Activated CD4-positive, CD25-positive, alpha-beta regulatory T cell (primary cell): ENCODE measurements around the gene ZNF764.
"Not testable (repeated sequence)": the region's sequence is repeated elsewhere in the genome, so short reads cannot be mapped to it uniquely, and the experiment has no call there.

Experiments used
- DNase-seq, 4 experiments: peaks; one replicate each; lab custom pipeline; 2025; lab: John Stamatoyannopoulos, UW

The ZNF764 gene

GRCh38 chr16:30557957-30558788, at the start of gene ZNF764:
TSS of gene ZNF764 (minus strand) at chr16:30558374. CDS start at chr16:30558182, 192 bp downstream.
- DNase-seq, result peak; percentile 87 to 93 (median 91)

- DNase-seq, result no peak
These were observed 47.8 kb upstream of the ZNF764 start for GRCh38 chr16:30606004-30606403.

- DNase-seq, result no peak
These were observed 47.0 kb upstream of the ZNF764 start for GRCh38 chr16:30605158-30605557.

GRCh38 chr16:30604316-30604947, 46.3 kb upstream of the ZNF764 start:
- DNase-seq, result no peak

- no peak for DNase-seq
These were observed 45.8 kb upstream of the ZNF764 start for GRCh38 chr16:30603945-30604315.

- DNase-seq, result no peak
These were observed 44.6 kb upstream of the ZNF764 start for GRCh38 chr16:30602616-30603277.

- no peak for DNase-seq
These were observed 43.8 kb upstream of the ZNF764 start for GRCh38 chr16:30601966-30602365.

GRCh38 chr16:30600929-30601328, 42.8 kb upstream of the ZNF764 start:
- no peak for DNase-seq

GRCh38 chr16:30600215-30600614, 42.0 kb upstream of the ZNF764 start:
- DNase-seq, result no peak

GRCh38 chr16:30592871-30593270, 34.7 kb upstream of the ZNF764 start:
- no peak for DNase-seq

- DNase-seq, result not testable (repeated sequence)
These were observed 32.7 kb upstream of the ZNF764 start for GRCh38 chr16:30590869-30591268.

GRCh38 chr16:30589582-30589981, 31.4 kb upstream of the ZNF764 start:
- not testable (repeated sequence) for DNase-seq

- no peak for DNase-seq
These were observed 30.5 kb upstream of the ZNF764 start for GRCh38 chr16:30588651-30589050.

- DNase-seq, result peak; percentile 72 to 80 (median 78)
These were observed 27.4 kb upstream of the ZNF764 start, which contains the start of gene ZNF785 for GRCh38 chr16:30585400-30586191. TSS of gene ZNF785 (minus strand) at chr16:30585697. CDS start at chr16:30585611, 86 bp downstream.

- no peak for DNase-seq
These were observed 26.8 kb upstream of the ZNF764 start for GRCh38 chr16:30585022-30585399.

GRCh38 chr16:30582611-30583340, 24.6 kb upstream of the ZNF764 start:
- DNase-seq, result no peak

GRCh38 chr16:30581457-30581856, 23.3 kb upstream of the ZNF764 start:
- no peak for DNase-seq

GRCh38 chr16:30574678-30575077, 16.5 kb upstream of the ZNF764 start:
- DNase-seq, result no peak

GRCh38 chr16:30571445-30572322, 13.5 kb upstream of the ZNF764 start, which contains the start of gene ZNF688:
TSS of gene ZNF688 (minus strand) at chr16:30571714. CDS start at chr16:30571629, 85 bp downstream.
- DNase-seq, result peak; percentile 77 to 88 (median 85)
